Head of caudate nucleus (tissue), 42 donors: ENCODE results near the gene ANAPC10.
"Not testable (repeated sequence)": the region's sequence is repeated elsewhere in the genome, so short reads cannot be mapped to it uniquely, and the experiment has no call there.

Source experiments
- DNase-seq, 42 donors: peaks; one replicate each; pipeline versions ENCODE4 v3.0.0 to v3.0.0-alpha.2; 2020 to 2021; ENCODE audit warnings: mixed read lengths in 7 of 42
- intact Hi-C: fragments of 100-400 bp; cut with DNase I; formaldehyde crosslinking; loops from one replicate; pipeline ENCODE4 v1.15.0; 2022

ANAPC10 gene

GRCh38 chr4:145097821-145098674 lies at the start of gene ANAPC10, which contains the start of gene ABCE1:
ANAPC10 (minus strand) TSS chr4:145098196; CDS start chr4:145096099, 2,097 bp downstream.
ABCE1 (plus strand) TSS chr4:145098311; CDS start chr4:145104413, 6,102 bp downstream.
- intact Hi-C loops, result loop anchor here (5.0 kb wide), 1 partner anchor 84 kb away; the partner anchor contains the start of gene OTUD4
- DNase-seq, result peak; percentile 86 to 98 (median 94)

- intact Hi-C loops, DNase-seq: not testable (repeated sequence)
Measured at GRCh38 chr4:145136219-145136618, 38.2 kb upstream of the ANAPC10 start.

- intact Hi-C loops, result no loop called here
- peak in 4 of 42 donors; percentile 5 to 25 (median 12) for DNase-seq
Measured at GRCh38 chr4:145132511-145133098, 34.6 kb upstream of the ANAPC10 start.

GRCh38 chr4:145131848-145132247 lies 33.9 kb upstream of the ANAPC10 start:
- no peak for DNase-seq
- intact Hi-C loops, result no loop called here

- no peak for DNase-seq
- intact Hi-C loops, result no loop called here
Measured at GRCh38 chr4:145130788-145131399, 32.9 kb upstream of the ANAPC10 start.

GRCh38 chr4:145130130-145130529 lies 32.1 kb upstream of the ANAPC10 start:
- intact Hi-C loops, result no loop called here
- no peak for DNase-seq

- DNase-seq, result no peak
- intact Hi-C loops, result no loop called here
Measured at GRCh38 chr4:145125396-145125795, 27.4 kb upstream of the ANAPC10 start.

- no peak for DNase-seq
- intact Hi-C loops, result no loop called here
Measured at GRCh38 chr4:145108128-145108527, 10.1 kb upstream of the ANAPC10 start.

GRCh38 chr4:145107126-145107525 lies 9.1 kb upstream of the ANAPC10 start:
- no peak for DNase-seq
- intact Hi-C loops, result no loop called here

- intact Hi-C loops, result no loop called here
- no peak for DNase-seq
Measured at GRCh38 chr4:145103496-145103895, 5.5 kb upstream of the ANAPC10 start.

- DNase-seq, result no peak
- intact Hi-C loops, result no loop called here
Measured at GRCh38 chr4:145102619-145103018, 4.6 kb upstream of the ANAPC10 start.

- intact Hi-C loops, result no loop called here
Measured at GRCh38 chr4:145101091-145101490, 3.1 kb upstream of the ANAPC10 start.

GRCh38 chr4:145099653-145100052 lies 1.7 kb upstream of the ANAPC10 start:
- intact Hi-C loops, result loop anchor here (5.0 kb wide), 1 partner anchor 83 kb away; the partner anchor contains the start of gene OTUD4
- no peak for DNase-seq

More at GRCh38 chr4:145101091-145101490, 3.1 kb upstream of the ANAPC10 start:
- DNase-seq, result no peak

- intact Hi-C loops, result loop anchor here (5.0 kb wide), 1 partner anchor 84 kb away; the partner anchor contains the start of gene OTUD4
- peak in 17 of 42 donors; percentile 15 to 66 (median 31) for DNase-seq
Measured at GRCh38 chr4:145098675-145099037, 660 bp upstream of the ANAPC10 start.

GRCh38 chr4:145097331-145097820 lies 620 bp downstream of the ANAPC10 start:
- intact Hi-C loops, result loop anchor here (5.0 kb wide), 1 partner anchor 85 kb away; the partner anchor contains the start of gene OTUD4
- no peak for DNase-seq

- no peak for DNase-seq
- intact Hi-C loops, result no loop called here
Measured at GRCh38 chr4:145093638-145094037, 4.4 kb downstream of the ANAPC10 start.

GRCh38 chr4:145090380-145090779 lies 7.6 kb downstream of the ANAPC10 start:
- no peak for DNase-seq
- intact Hi-C loops, result no loop called here

- DNase-seq, result no peak
- intact Hi-C loops, result no loop called here
Measured at GRCh38 chr4:145083891-145084605, 13.9 kb downstream of the ANAPC10 start.

GRCh38 chr4:145081756-145082155 lies 16.2 kb downstream of the ANAPC10 start:
- DNase-seq, result no peak
- intact Hi-C loops, result no loop called here
